IgD-negative memory B cell (primary cell): ENCODE results near the gene XIRP2. TPM values are rescaled to one million over a fixed set of nuclear protein-coding genes. Genes with fewer than 3 reads are reported as not detected.

Source experiments
- H3K27ac Mint-ChIP-seq, 3 donors: one replicate each; pipeline ENCODE4 v1.8.0; 2020 to 2022; ENCODE audit warnings: mild to moderate bottlenecking in 3 of 3, mixed read lengths in 3 of 3, moderate library complexity in 1 of 3
- H3K27me3 Mint-ChIP-seq: one replicate; pipeline ENCODE4 v1.8.0; 2021; ENCODE audit warnings: mixed read lengths
- H3K36me3 Mint-ChIP-seq: one replicate; pipeline ENCODE4 v1.8.0; 2020; ENCODE audit warnings: mild to moderate bottlenecking, mixed read lengths
- H3K4me1 Mint-ChIP-seq, 3 donors: one replicate each; pipeline ENCODE4 v1.8.0; 2020 to 2022; ENCODE audit warnings: mixed read lengths in 3 of 3, mild to moderate bottlenecking in 1 of 3
- H3K4me3 Mint-ChIP-seq, 4 donors: one replicate each; pipeline ENCODE4 v1.8.0; 2020 to 2022; ENCODE audit warnings: mild to moderate bottlenecking in 4 of 4, mixed read lengths in 4 of 4, moderate library complexity in 3 of 4
- H3K9me3 Mint-ChIP-seq, 3 donors: one replicate each; pipeline ENCODE4 v1.8.0; 2020 to 2021; ENCODE audit warnings: mixed read lengths in 3 of 3, mild to moderate bottlenecking in 1 of 3
- polyA plus RNA-seq: library from polyadenylated mRNA; unstranded; fragments of 300-500 nt; fragmentation: Illumina TruSeq; gene quantifications from one replicate; pipeline ENCODE4 v1.2.3, GENCODE V29; 2021

The XIRP2 gene
- polyA plus RNA-seq: not detected

GRCh38 chr2:166888180-166888579 is at the start of gene XIRP2:
TSS of gene XIRP2 (plus strand) at chr2:166888480. CDS start at chr2:166903483, 15,003 bp downstream.
- no peak within 1 kb of the TSS for H3K27ac Mint-ChIP-seq
- H3K4me3 Mint-ChIP-seq: no peak within 1 kb of the TSS
- no peaks in the 10 kb centered on the region for H3K4me1 Mint-ChIP-seq
- H3K9me3 Mint-ChIP-seq: no peaks in the 10 kb centered on the region
- H3K27me3 Mint-ChIP-seq: no peaks in the 10 kb centered on the region
- no peaks in the 10 kb centered on the region for H3K36me3 Mint-ChIP-seq

- no peaks in the 10 kb centered on the region for H3K4me1 Mint-ChIP-seq
- no peaks in the 10 kb centered on the region for H3K27me3 Mint-ChIP-seq
- peaks cover under 1 to 4% (median 3%) of the 10 kb centered on the region in 3 donors for H3K9me3 Mint-ChIP-seq
- no peak overlapping the region for H3K27ac Mint-ChIP-seq
- H3K4me3 Mint-ChIP-seq: no peak overlapping the region
- H3K36me3 Mint-ChIP-seq: no peaks in the 10 kb centered on the region
Observed at GRCh38 chr2:166841152-166841551, 47.1 kb upstream of the XIRP2 start.

- Mint-ChIP-seq H3K27me3 (no peaks in the 10 kb centered on the region), H3K36me3 (no peaks in the 10 kb centered on the region), H3K4me1 (no peaks in the 10 kb centered on the region), H3K9me3 (peaks cover 3 to 4% (median 3%) of the 10 kb centered on the region in 3 donors), H3K4me3 (no peak overlapping the region), H3K27ac (no peak overlapping the region)
Observed at GRCh38 chr2:166841679-166842078, 46.6 kb upstream of the XIRP2 start.

GRCh38 chr2:166844111-166844510 is 44.2 kb upstream of the XIRP2 start:
- H3K27ac Mint-ChIP-seq: no peak overlapping the region
- no peaks in the 10 kb centered on the region for H3K36me3 Mint-ChIP-seq
- H3K27me3 Mint-ChIP-seq: no peaks in the 10 kb centered on the region
- H3K4me3 Mint-ChIP-seq: no peak overlapping the region
- H3K4me1 Mint-ChIP-seq: no peaks in the 10 kb centered on the region
- H3K9me3 Mint-ChIP-seq: peaks cover 4 to 9% (median 7%) of the 10 kb centered on the region in 3 donors

GRCh38 chr2:166862468-166863132 is 25.7 kb upstream of the XIRP2 start:
- Mint-ChIP-seq H3K4me1 (no peaks in the 10 kb centered on the region), H3K27me3 (no peaks in the 10 kb centered on the region), H3K27ac (no peak overlapping the region), H3K4me3 (no peak overlapping the region), H3K9me3 (peaks cover 0 to 9% (median 0%) of the 10 kb centered on the region in 3 donors), H3K36me3 (no peaks in the 10 kb centered on the region)

GRCh38 chr2:166867874-166868514 is 20.3 kb upstream of the XIRP2 start:
- H3K27ac Mint-ChIP-seq: no peak overlapping the region
- H3K4me3 Mint-ChIP-seq: no peak overlapping the region
- H3K9me3 Mint-ChIP-seq: peaks cover 0 to 4% (median 0%) of the 10 kb centered on the region in 3 donors
- no peaks in the 10 kb centered on the region for H3K4me1 Mint-ChIP-seq
- H3K36me3 Mint-ChIP-seq: no peaks in the 10 kb centered on the region
- H3K27me3 Mint-ChIP-seq: no peaks in the 10 kb centered on the region

GRCh38 chr2:166870346-166870745 is 17.9 kb upstream of the XIRP2 start:
- no peak overlapping the region for H3K4me3 Mint-ChIP-seq
- H3K9me3 Mint-ChIP-seq: peaks cover 0 to 4% (median 0%) of the 10 kb centered on the region in 3 donors
- no peaks in the 10 kb centered on the region for H3K27me3 Mint-ChIP-seq
- no peak overlapping the region for H3K27ac Mint-ChIP-seq
- no peaks in the 10 kb centered on the region for H3K36me3 Mint-ChIP-seq
- no peaks in the 10 kb centered on the region for H3K4me1 Mint-ChIP-seq

GRCh38 chr2:166881177-166881576 is 7.1 kb upstream of the XIRP2 start:
- H3K27me3 Mint-ChIP-seq: no peaks in the 10 kb centered on the region
- peaks cover 0 to 4% (median 0%) of the 10 kb centered on the region in 3 donors for H3K9me3 Mint-ChIP-seq
- H3K4me1 Mint-ChIP-seq: peaks cover 0 to 2% (median 0%) of the 10 kb centered on the region in 3 donors
- no peak overlapping the region for H3K4me3 Mint-ChIP-seq
- no peak overlapping the region for H3K27ac Mint-ChIP-seq
- peaks cover under 1% of the 10 kb centered on the region for H3K36me3 Mint-ChIP-seq

- Mint-ChIP-seq H3K4me1 (peaks cover 0 to 2% (median 0%) of the 10 kb centered on the region in 3 donors), H3K27me3 (no peaks in the 10 kb centered on the region), H3K4me3 (no peak overlapping the region), H3K9me3 (peaks cover 0 to 4% (median 0%) of the 10 kb centered on the region in 3 donors), H3K27ac (no peak overlapping the region), H3K36me3 (no peaks in the 10 kb centered on the region)
Observed at GRCh38 chr2:166882851-166883250, 5.4 kb upstream of the XIRP2 start.

GRCh38 chr2:166891727-166892126 is 3.4 kb downstream of the XIRP2 start:
- H3K4me3 Mint-ChIP-seq: no peak overlapping the region
- no peaks in the 10 kb centered on the region for H3K4me1 Mint-ChIP-seq
- no peaks in the 10 kb centered on the region for H3K9me3 Mint-ChIP-seq
- no peaks in the 10 kb centered on the region for H3K27me3 Mint-ChIP-seq
- no peak overlapping the region for H3K27ac Mint-ChIP-seq
- no peaks in the 10 kb centered on the region for H3K36me3 Mint-ChIP-seq

- no peaks in the 10 kb centered on the region for H3K27me3 Mint-ChIP-seq
- no peaks in the 10 kb centered on the region for H3K36me3 Mint-ChIP-seq
- H3K4me3 Mint-ChIP-seq: no peak overlapping the region
- no peak overlapping the region for H3K27ac Mint-ChIP-seq
- no peaks in the 10 kb centered on the region for H3K4me1 Mint-ChIP-seq
- H3K9me3 Mint-ChIP-seq: no peaks in the 10 kb centered on the region
Observed at GRCh38 chr2:166892397-166892796, 4.1 kb downstream of the XIRP2 start.

GRCh38 chr2:166895243-166895642 is 7.0 kb downstream of the XIRP2 start:
- no peaks in the 10 kb centered on the region for H3K36me3 Mint-ChIP-seq
- H3K27me3 Mint-ChIP-seq: no peaks in the 10 kb centered on the region
- peaks cover 0 to 2% (median 1%) of the 10 kb centered on the region in 3 donors for H3K9me3 Mint-ChIP-seq
- H3K27ac Mint-ChIP-seq: no peak overlapping the region
- no peak overlapping the region for H3K4me3 Mint-ChIP-seq
- H3K4me1 Mint-ChIP-seq: no peaks in the 10 kb centered on the region

- Mint-ChIP-seq H3K27ac (no peak overlapping the region), H3K4me1 (no peaks in the 10 kb centered on the region), H3K9me3 (peaks cover 2 to 4% (median 2%) of the 10 kb centered on the region in 3 donors), H3K36me3 (no peaks in the 10 kb centered on the region), H3K27me3 (no peaks in the 10 kb centered on the region), H3K4me3 (no peak overlapping the region)
Observed at GRCh38 chr2:166897666-166898065, 9.4 kb downstream of the XIRP2 start.

- Mint-ChIP-seq H3K4me3 (no peak overlapping the region), H3K27me3 (no peaks in the 10 kb centered on the region), H3K36me3 (no peaks in the 10 kb centered on the region), H3K4me1 (no peaks in the 10 kb centered on the region), H3K27ac (no peak overlapping the region), H3K9me3 (peaks cover 2 to 4% (median 2%) of the 10 kb centered on the region in 3 donors)
Observed at GRCh38 chr2:166899676-166900075, 11.4 kb downstream of the XIRP2 start.

GRCh38 chr2:166900700-166901099 is 12.4 kb downstream of the XIRP2 start:
- H3K4me1 Mint-ChIP-seq: no peaks in the 10 kb centered on the region
- H3K9me3 Mint-ChIP-seq: peaks cover 2 to 4% (median 2%) of the 10 kb centered on the region in 3 donors
- no peak overlapping the region for H3K4me3 Mint-ChIP-seq
- H3K36me3 Mint-ChIP-seq: no peaks in the 10 kb centered on the region
- H3K27ac Mint-ChIP-seq: no peak overlapping the region
- H3K27me3 Mint-ChIP-seq: no peaks in the 10 kb centered on the region

GRCh38 chr2:166901336-166901735 is 13.1 kb downstream of the XIRP2 start:
- no peak overlapping the region for H3K27ac Mint-ChIP-seq
- H3K36me3 Mint-ChIP-seq: no peaks in the 10 kb centered on the region
- H3K9me3 Mint-ChIP-seq: peaks cover 2 to 4% (median 2%) of the 10 kb centered on the region in 3 donors
- H3K4me3 Mint-ChIP-seq: no peak overlapping the region
- no peaks in the 10 kb centered on the region for H3K4me1 Mint-ChIP-seq
- no peaks in the 10 kb centered on the region for H3K27me3 Mint-ChIP-seq
